Aorta (tissue), 5 donors: ENCODE results near the gene GPR137. TPM values are rescaled to one million over a fixed set of nuclear protein-coding genes. Genes with fewer than 3 reads are reported as not detected.

Experiments used
- ATAC-seq: fragments of 200-7000 bp; cut with Tn5 transposase; one replicate; pipeline ENCODE4 v1.9.1; 2022; ENCODE audit warnings: moderate library complexity; ENCODE audit not compliant: low FRiP score
- DNase-seq, 2 donors: peaks; one replicate each; pipeline ENCODE4 v3.0.0-alpha.2; 2020
- H3K27ac ChIP-seq, 2 donors: one replicate each; pipeline ENCODE4 v1.5.1; 2013; ENCODE audit warnings: low read length in 2 of 2, mild to moderate bottlenecking in 2 of 2, moderate library complexity in 2 of 2, control low read depth in 1 of 2, inconsistent platforms in 1 of 2, low read depth in 1 of 2
- H3K27me3 ChIP-seq, 2 donors: one replicate each; pipeline ENCODE4 v1.6.1; 2013; ENCODE audit warnings: control low read depth in 1 of 2, low read length in 1 of 2, mild to moderate bottlenecking in 1 of 2, moderate library complexity in 1 of 2; ENCODE audit not compliant: insufficient read depth in 2 of 2, control insufficient read depth in 1 of 2
- H3K36me3 ChIP-seq, 2 donors: one replicate each; pipeline ENCODE4 v1.6.1; 2013; ENCODE audit warnings: control low read depth in 1 of 2, low read length in 1 of 2, mild to moderate bottlenecking in 1 of 2; ENCODE audit not compliant: insufficient read depth in 2 of 2, control insufficient read depth in 1 of 2
- H3K4me1 ChIP-seq, 2 donors: one replicate each; pipeline ENCODE4 v1.6.1; 2013; ENCODE audit warnings: low read length in 2 of 2, control low read depth in 1 of 2, mild to moderate bottlenecking in 1 of 2, moderate library complexity in 1 of 2; ENCODE audit not compliant: insufficient read depth in 2 of 2, control insufficient read depth in 1 of 2
- H3K4me3 ChIP-seq, 2 donors: one replicate each; pipeline ENCODE4 v1.5.1; 2013; ENCODE audit warnings: low read length in 2 of 2, control low read depth in 1 of 2, mild to moderate bottlenecking in 1 of 2
- H3K9me3 ChIP-seq: one replicate; pipeline ENCODE4 v1.6.1; 2013; ENCODE audit warnings: mild to moderate bottlenecking, low read length; ENCODE audit not compliant: control insufficient read depth
- WGBS, 2 donors: extraction: QIAGEN DNeasy Blood & Tissue Kit; methylation state at CpG; one replicate each; pipeline ENCODE4 v1.1.7; 2013; 5-methylcytosine and 5-hydroxymethylcytosine counted together
- intact Hi-C, 2 donors: fragments of 100-400 bp; cut with DNase I; formaldehyde crosslinking; loops; one replicate each; pipeline versions ENCODE4 v1.14.2 to v1.15.0; 2022
- polyA plus RNA-seq, 2 donors: library from polyadenylated mRNA; stranded (reverse); fragments of 200-250 nt; gene quantifications; one replicate each; pipeline ENCODE4 v1.2.3, GENCODE V29; 2013
- total RNA-seq, 2 donors: library from RNA; stranded (reverse); fragmentation: NEBNext Ultra II Directional; extraction: Animal tissue kit (Norgen Biotek cat#: 25700); gene quantifications; one replicate each; pipeline ENCODE4 v1.2.1, GENCODE V29; 2021
- donor health status: healthy with polysubstance abuse.
- donor health status: Bipolar disorder and iron deficiency.
- donor health status: DM: no; HTN: no; CAD: no.
- donor health status: DM: no; HTN: no; CAD: no.
- donor health status: DM: yes; HTN: yes; CAD: no.

GPR137 gene
- total and polyA plus RNA-seq, 4 donors: 19.7 to 40.3 (median 27.1) TPM

DNA sequence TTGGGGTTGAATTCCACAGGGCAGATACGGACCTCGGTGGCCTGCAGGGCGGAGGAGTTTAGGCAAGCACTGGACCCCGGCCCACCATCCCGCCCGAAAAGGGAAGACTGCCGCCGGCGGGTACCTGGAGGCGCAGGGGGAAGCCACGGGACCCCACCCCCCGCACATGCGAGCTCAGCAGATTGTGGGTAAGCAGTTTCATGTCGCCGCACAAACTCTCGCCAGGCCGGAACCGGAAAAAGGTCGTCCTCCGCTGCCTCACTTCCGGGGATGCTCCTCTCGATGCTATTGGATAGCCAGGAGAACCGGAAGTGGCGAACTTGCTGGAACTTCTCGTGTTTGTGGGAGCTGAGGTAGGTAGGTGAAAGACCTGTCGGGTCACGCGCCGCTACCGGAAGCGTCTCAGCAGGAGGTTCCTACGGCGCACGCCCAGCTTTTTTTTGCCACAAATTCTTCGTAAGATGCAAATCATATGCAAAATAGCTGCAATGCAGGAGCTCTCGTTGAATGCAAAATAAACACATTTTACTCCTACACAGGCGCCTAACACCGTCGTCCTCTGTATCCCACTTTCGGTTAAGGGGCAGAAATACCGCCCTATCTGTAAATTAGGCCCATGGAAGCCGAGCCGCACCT lies 31.8 kb downstream of the GPR137 start, which contains the start of gene TRMT112:
TRMT112 (minus strand) TSS at position 235 of the 636 bp plus-strand sequence; CDS start at position 202, 33 bp downstream.
- ATAC-seq (peak; percentile 92), DNase-seq (peak; percentile 96 to 97)
- Histone ChIP-seq H3K36me3 (no peaks in the 10 kb centered on the region), H3K4me1 (no peaks in the 10 kb centered on the region), H3K27me3 (no peaks in the 10 kb centered on the region), H3K27ac (peak within 1 kb of the TSS; percentile 32 to 85), H3K9me3 (no peaks in the 10 kb centered on the region), H3K4me3 (peak within 1 kb of the TSS; percentile 56 to 65)
- WGBS, 2 donors: 0% methylated on average over 43 of the region's 43 CpGs
- intact Hi-C loops: loop anchor here in 1 of 2 donors (5.0 kb wide), 1 partner anchor 40 kb away; the partner anchor contains the start of gene RPS6KA4

DNA sequence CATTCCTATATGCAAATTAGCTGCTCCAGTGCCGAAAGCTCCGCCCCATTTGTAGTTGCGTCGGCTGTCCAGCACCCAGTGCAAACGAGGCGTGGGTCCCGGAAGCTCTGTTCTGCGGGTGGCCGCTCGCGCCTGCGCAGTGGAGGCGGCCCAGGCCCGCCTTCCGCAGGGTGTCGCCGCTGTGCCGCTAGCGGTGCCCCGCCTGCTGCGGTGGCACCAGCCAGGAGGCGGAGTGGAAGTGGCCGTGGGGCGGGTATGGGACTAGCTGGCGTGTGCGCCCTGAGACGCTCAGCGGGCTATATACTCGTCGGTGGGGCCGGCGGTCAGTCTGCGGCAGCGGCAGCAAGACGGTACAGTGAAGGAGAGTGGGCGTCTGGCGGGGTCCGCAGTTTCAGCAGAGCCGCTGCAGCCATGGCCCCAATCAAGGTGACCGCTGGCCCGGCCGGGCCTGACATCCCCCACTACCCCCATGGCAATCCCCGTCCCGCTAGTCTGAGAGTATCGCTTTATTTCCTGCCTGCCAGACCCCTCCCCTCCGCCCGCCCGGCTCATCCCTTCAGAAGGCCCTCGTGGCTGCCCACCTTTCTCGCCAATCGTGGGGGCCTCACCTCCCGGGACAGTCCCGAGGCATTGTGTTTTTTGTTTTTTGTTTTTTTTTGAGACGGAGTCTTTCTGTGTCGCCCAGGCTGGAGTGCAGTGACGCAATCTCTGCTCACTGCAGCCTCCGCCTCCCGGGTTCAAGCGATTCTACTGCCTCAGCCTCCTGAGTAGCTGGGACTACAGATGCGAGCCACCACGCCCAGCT lies 32.5 kb downstream of the GPR137 start, which contains the start of gene PRDX5:
PRDX5 (plus strand) TSS at position 161 of the 805 bp plus-strand sequence; CDS start at position 256, 95 bp downstream.
- Histone ChIP-seq H3K27me3 (no peaks in the 10 kb centered on the region), H3K36me3 (no peaks in the 10 kb centered on the region), H3K4me1 (no peaks in the 10 kb centered on the region), H3K27ac (peak within 1 kb of the TSS; percentile 32 to 85), H3K4me3 (peak within 1 kb of the TSS; percentile 56 to 65), H3K9me3 (no peaks in the 10 kb centered on the region)
- WGBS, 2 donors: 1% methylated on average over 56 to 61 of the region's 61 CpGs
- ATAC-seq (peak; percentile 94), DNase-seq (peak; percentile 98)
- intact Hi-C loops: loop anchor here (1.0 to 5.0 kb wide), 2 partner anchors 37 to 39 kb away; partner anchors contain the start of gene RPS6KA4 (in 1 of the 2)

- ATAC-seq (no peak), DNase-seq (no peak)
- no peaks in the 10 kb centered on the region for H3K9me3 ChIP-seq
- intact Hi-C loops: loop anchor here (1.0 to 5.0 kb wide), 2 partner anchors 36 to 38 kb away; partner anchors contain the start of gene RPS6KA4 (in 1 of the 2)
- no peaks in the 10 kb centered on the region for H3K27me3 ChIP-seq
- H3K36me3 ChIP-seq: no peaks in the 10 kb centered on the region
- peak overlapping the region; percentile 43 to 65 for H3K4me3 ChIP-seq
- no peaks in the 10 kb centered on the region for H3K4me1 ChIP-seq
- WGBS, 2 donors: 28 to 29% methylated on average over 19 of the region's 19 CpGs
- peak overlapping the region in 1 of 2 donors; percentile 10 for H3K27ac ChIP-seq
These were observed 33.4 kb downstream of the GPR137 start for GRCh38 chr11:64318766-64319761.

DNA sequence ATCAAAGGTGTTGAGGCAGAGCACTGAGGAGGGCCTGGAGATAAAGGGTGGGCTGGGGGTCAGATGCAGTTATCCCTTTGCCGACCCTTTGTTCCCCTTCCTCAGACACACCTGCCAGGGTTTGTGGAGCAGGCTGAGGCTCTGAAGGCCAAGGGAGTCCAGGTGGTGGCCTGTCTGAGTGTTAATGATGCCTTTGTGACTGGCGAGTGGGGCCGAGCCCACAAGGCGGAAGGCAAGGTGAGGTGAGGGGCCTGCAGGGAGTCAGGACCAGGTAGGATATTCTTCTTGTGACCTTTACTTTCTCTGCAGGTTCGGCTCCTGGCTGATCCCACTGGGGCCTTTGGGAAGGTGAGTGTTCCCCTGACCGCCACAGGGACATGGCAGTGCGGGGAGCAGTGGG lies 34.9 kb downstream of the GPR137 start:
- no peaks in the 10 kb centered on the region for H3K4me1 ChIP-seq
- no peak overlapping the region for H3K27ac ChIP-seq
- intact Hi-C loops: no loop called here
- H3K4me3 ChIP-seq: no peak overlapping the region
- DNase-seq: no peak
- WGBS, 2 donors: 94 to 97% methylated on average over 7 of the region's 7 CpGs
- no peak for ATAC-seq
- H3K36me3 ChIP-seq: no peaks in the 10 kb centered on the region
- no peaks in the 10 kb centered on the region for H3K9me3 ChIP-seq
- no peaks in the 10 kb centered on the region for H3K27me3 ChIP-seq

- Histone ChIP-seq H3K4me3 (no peak overlapping the region), H3K36me3 (no peaks in the 10 kb centered on the region), H3K27ac (no peak overlapping the region), H3K27me3 (no peaks in the 10 kb centered on the region), H3K9me3 (no peaks in the 10 kb centered on the region), H3K4me1 (no peaks in the 10 kb centered on the region)
- DNase-seq (no peak), ATAC-seq (no peak)
- intact Hi-C loops: no loop called here
- 84 to 85% methylated on average over 5 of the region's 5 CpGs for WGBS, 2 donors
These were observed 35.4 kb downstream of the GPR137 start for GRCh38 chr11:64321026-64321425.

GRCh38 chr11:64321533-64321932 lies 35.9 kb downstream of the GPR137 start:
- no peaks in the 10 kb centered on the region for H3K9me3 ChIP-seq
- no peaks in the 10 kb centered on the region for H3K27me3 ChIP-seq
- DNase-seq (no peak), ATAC-seq (no peak)
- no peaks in the 10 kb centered on the region for H3K36me3 ChIP-seq
- no peaks in the 10 kb centered on the region for H3K4me1 ChIP-seq
- no peak overlapping the region for H3K4me3 ChIP-seq
- WGBS, 2 donors: 90 to 91% methylated on average over 5 of the region's 5 CpGs
- intact Hi-C loops: no loop called here
- no peak overlapping the region for H3K27ac ChIP-seq

DNA sequence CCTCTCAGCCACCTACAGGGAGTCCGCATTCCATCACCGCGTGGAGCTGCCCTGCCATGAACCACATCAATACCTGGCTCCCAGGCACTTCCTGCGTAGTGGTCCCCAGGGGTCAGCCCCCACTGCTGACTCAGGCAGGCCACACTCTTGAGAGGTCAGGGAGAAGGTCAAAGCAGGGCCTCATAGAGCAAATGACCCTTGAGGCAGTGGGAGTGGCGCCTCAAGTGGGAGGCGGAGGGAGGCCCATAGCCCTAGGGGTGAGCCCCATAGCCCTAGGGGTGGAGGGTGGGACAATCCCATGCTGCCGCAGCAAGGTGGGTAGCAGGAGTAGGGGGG lies 37.2 kb downstream of the GPR137 start:
- Histone ChIP-seq H3K27ac (no peak overlapping the region), H3K27me3 (no peaks in the 10 kb centered on the region), H3K4me3 (no peak overlapping the region), H3K36me3 (no peaks in the 10 kb centered on the region), H3K4me1 (no peaks in the 10 kb centered on the region), H3K9me3 (no peaks in the 10 kb centered on the region)
- DNase-seq (no peak), ATAC-seq (no peak)
- intact Hi-C loops: no loop called here
- WGBS, 2 donors: 80 to 81% methylated on average over 7 of the region's 7 CpGs

GRCh38 chr11:64323373-64323772 lies 37.7 kb downstream of the GPR137 start:
- H3K27me3 ChIP-seq: no peaks in the 10 kb centered on the region
- H3K27ac ChIP-seq: no peak overlapping the region
- no peak for ATAC-seq
- 68 to 74% methylated on average over 5 of the region's 5 CpGs for WGBS, 2 donors
- no peaks in the 10 kb centered on the region for H3K4me1 ChIP-seq
- no peaks in the 10 kb centered on the region for H3K36me3 ChIP-seq
- no peaks in the 10 kb centered on the region for H3K9me3 ChIP-seq
- no peak overlapping the region for H3K4me3 ChIP-seq
- no peak for DNase-seq
- intact Hi-C loops: no loop called here
